Stimulated activated CD8-positive, alpha-beta memory T cell treated with anti-CD3 and anti-CD28 coated beads, Interleukin-7, amount 100 ng/mL, for 24 hours (primary cell): ENCODE measurements around the gene RGS17.
"Not testable (repeated sequence)": the region's sequence is repeated elsewhere in the genome, so short reads cannot be mapped to it uniquely, and the experiment has no call there.

Source experiments
- DNase-seq: peaks from one replicate; pipeline ENCODE4 v3.0.0-alpha.2; 2020; ENCODE audit warnings: low read depth

The RGS17 gene

GRCh38 chr6:152983637-152984512, 147.2 kb downstream of the RGS17 start:
- DNase-seq, result peak; percentile 54

- peak; percentile 93 for DNase-seq
These were observed 148.0 kb downstream of the RGS17 start, which contains the start of gene FBXO5 for GRCh38 chr6:152982904-152983636. Gene FBXO5 (minus strand): TSS chr6:152983041. CDS start chr6:152982959, 82 bp downstream.

GRCh38 chr6:152981989-152982903, 148.8 kb downstream of the RGS17 start:
- no peak for DNase-seq

- DNase-seq, result no peak
These were observed 149.9 kb downstream of the RGS17 start for GRCh38 chr6:152981219-152981618.

- no peak for DNase-seq
These were observed 150.4 kb downstream of the RGS17 start for GRCh38 chr6:152980656-152981055.

- DNase-seq, result no peak
These were observed 152.0 kb downstream of the RGS17 start for GRCh38 chr6:152979116-152979515.

GRCh38 chr6:152978058-152978457, 153.0 kb downstream of the RGS17 start:
- DNase-seq, result no peak

- no peak for DNase-seq
These were observed 153.5 kb downstream of the RGS17 start for GRCh38 chr6:152977556-152977955.

GRCh38 chr6:152976749-152977148, 154.3 kb downstream of the RGS17 start:
- no peak for DNase-seq

- no peak for DNase-seq
These were observed 155.7 kb downstream of the RGS17 start for GRCh38 chr6:152975204-152975915.

- no peak for DNase-seq
These were observed 157.2 kb downstream of the RGS17 start for GRCh38 chr6:152973916-152974315.

GRCh38 chr6:152969688-152970418, 161.2 kb downstream of the RGS17 start:
- no peak for DNase-seq

GRCh38 chr6:152966168-152966894, 164.8 kb downstream of the RGS17 start:
- DNase-seq, result not testable (repeated sequence)

- DNase-seq, result no peak
These were observed 171.7 kb downstream of the RGS17 start for GRCh38 chr6:152959333-152959732.

- no peak for DNase-seq
These were observed 173.3 kb downstream of the RGS17 start for GRCh38 chr6:152957796-152958195.
